Neural crest cell (in vitro differentiated cells): ENCODE measurements around the gene SDHC. TPM values are rescaled to one million over a fixed set of nuclear protein-coding genes. Genes with fewer than 3 reads are reported as not detected.

Experiments used
- DNase-seq: peaks from one replicate; pipeline ENCODE4 v3.0.0; 2021; ENCODE audit warnings: low read depth, mixed read lengths, low spot score
- H3K27ac Mint-ChIP-seq: one replicate; pipeline ENCODE4 v1.8.0; 2021; ENCODE audit warnings: mild to moderate bottlenecking, mixed read lengths; ENCODE audit not compliant: unreplicated experiment
- H3K27me3 Mint-ChIP-seq: 2 replicates; pipeline ENCODE4 v1.8.0; 2021; ENCODE audit warnings: low read depth, mild to moderate bottlenecking, mixed read lengths
- H3K36me3 Mint-ChIP-seq: 2 replicates; pipeline ENCODE4 v1.8.0; 2021; ENCODE audit warnings: low read depth, mild to moderate bottlenecking, mixed read lengths
- H3K4me1 Mint-ChIP-seq: 2 replicates; pipeline ENCODE4 v1.8.0; 2021; ENCODE audit warnings: mixed read lengths
- H3K4me3 Mint-ChIP-seq: one replicate; pipeline ENCODE4 v1.8.0; 2021; ENCODE audit warnings: mild to moderate bottlenecking, mixed read lengths
- H3K9me3 Mint-ChIP-seq: 2 replicates; pipeline ENCODE4 v1.8.0; 2021; ENCODE audit warnings: mixed read lengths
- CTCF ChIP-seq: fragments of 200-600 bp; sonication (generic); conservative IDR thresholded peaks from 2 replicates; pipeline ENCODE4 v1.5.0; 2021; ENCODE audit warnings: antibody characterized with exemption, mild to moderate bottlenecking
- total RNA-seq: library from RNA; stranded (reverse); gene quantifications from 2 replicates; pipeline ENCODE4 v1.2.1, GENCODE V29; 2021

SDHC gene
- total RNA-seq, 1 donor from 2014 or later: 200 TPM

- no peak for TF ChIP-seq CTCF
- no peak overlapping the region for H3K4me3 Mint-ChIP-seq
Measured at GRCh38 chr1:161357073-161357472, 42.9 kb downstream of the SDHC start.

GRCh38 chr1:161359291-161359690 is 45.1 kb downstream of the SDHC start:
- no peaks in the 10 kb centered on the region for H3K27me3 Mint-ChIP-seq
- no peak for TF ChIP-seq CTCF
- H3K9me3 Mint-ChIP-seq: no peaks in the 10 kb centered on the region
- H3K27ac Mint-ChIP-seq: no peak overlapping the region
- H3K4me3 Mint-ChIP-seq: no peak overlapping the region
- H3K36me3 Mint-ChIP-seq: peaks cover 12% of the 10 kb centered on the region
- H3K4me1 Mint-ChIP-seq: peaks cover 23% of the 10 kb centered on the region
- no peak for DNase-seq

More at GRCh38 chr1:161357073-161357472, 42.9 kb downstream of the SDHC start:
- no peak for DNase-seq
- H3K4me1 Mint-ChIP-seq: peaks cover 13% of the 10 kb centered on the region
- peaks cover 6% of the 10 kb centered on the region for H3K36me3 Mint-ChIP-seq
- H3K27ac Mint-ChIP-seq: no peak overlapping the region
- H3K27me3 Mint-ChIP-seq: no peaks in the 10 kb centered on the region
- H3K9me3 Mint-ChIP-seq: no peaks in the 10 kb centered on the region

- no peak for DNase-seq
- Mint-ChIP-seq H3K9me3 (no peaks in the 10 kb centered on the region), H3K27ac (no peak overlapping the region), H3K4me1 (peaks cover 25% of the 10 kb centered on the region), H3K27me3 (no peaks in the 10 kb centered on the region), H3K36me3 (peaks cover 17% of the 10 kb centered on the region), H3K4me3 (no peak overlapping the region)
- no peak for TF ChIP-seq CTCF
Measured at GRCh38 chr1:161364332-161364731, 50.2 kb downstream of the SDHC start.

- Mint-ChIP-seq H3K4me3 (no peak overlapping the region), H3K4me1 (peaks cover 19% of the 10 kb centered on the region)
Measured at GRCh38 chr1:161365207-161365606, 51.0 kb downstream of the SDHC start.

GRCh38 chr1:161367684-161368400 is 53.7 kb downstream of the SDHC start, which contains the start of gene CFAP126:
Gene CFAP126, minus strand, starts transcription at chr1:161367876. Its CDS starts 8 bp downstream, at chr1:161367868.
- H3K27ac Mint-ChIP-seq: no peak within 1 kb of the TSS
- no peaks in the 10 kb centered on the region for H3K9me3 Mint-ChIP-seq
- H3K4me3 Mint-ChIP-seq: no peak within 1 kb of the TSS
- peak; percentile 31 for TF ChIP-seq CTCF
- peak; percentile 19 for DNase-seq
- H3K27me3 Mint-ChIP-seq: no peaks in the 10 kb centered on the region
- H3K4me1 Mint-ChIP-seq: peaks cover 12% of the 10 kb centered on the region
- H3K36me3 Mint-ChIP-seq: peaks cover 12% of the 10 kb centered on the region

More at GRCh38 chr1:161365207-161365606, 51.0 kb downstream of the SDHC start:
- no peak for TF ChIP-seq CTCF
- no peak for DNase-seq
- no peak overlapping the region for H3K27ac Mint-ChIP-seq
- no peaks in the 10 kb centered on the region for H3K9me3 Mint-ChIP-seq
- peaks cover 12% of the 10 kb centered on the region for H3K36me3 Mint-ChIP-seq
- H3K27me3 Mint-ChIP-seq: no peaks in the 10 kb centered on the region
